Measurements from ENCODE around the gene SLC7A6.

DNA sequence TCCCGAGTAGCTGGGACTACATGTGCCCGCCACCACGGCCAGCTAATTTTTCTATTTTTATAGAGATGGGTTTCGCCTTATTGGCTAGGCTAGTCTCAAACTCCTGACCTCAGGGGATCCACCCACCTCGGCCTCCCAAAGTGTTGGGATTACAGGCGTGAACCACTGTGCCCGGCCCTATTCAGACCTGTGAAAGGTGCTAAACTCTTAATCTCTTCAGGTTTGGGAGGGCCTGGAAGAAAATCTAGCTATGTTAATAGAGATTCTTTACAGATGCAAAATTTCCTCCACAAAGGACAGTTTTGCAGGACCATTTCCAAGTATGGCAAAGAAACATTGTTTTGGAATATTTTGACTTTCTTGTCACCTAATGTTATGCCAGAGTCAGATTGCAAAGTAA is 22.2 kb upstream of the SLC7A6 start:
- TF ChIP-seq, protein P1, sequence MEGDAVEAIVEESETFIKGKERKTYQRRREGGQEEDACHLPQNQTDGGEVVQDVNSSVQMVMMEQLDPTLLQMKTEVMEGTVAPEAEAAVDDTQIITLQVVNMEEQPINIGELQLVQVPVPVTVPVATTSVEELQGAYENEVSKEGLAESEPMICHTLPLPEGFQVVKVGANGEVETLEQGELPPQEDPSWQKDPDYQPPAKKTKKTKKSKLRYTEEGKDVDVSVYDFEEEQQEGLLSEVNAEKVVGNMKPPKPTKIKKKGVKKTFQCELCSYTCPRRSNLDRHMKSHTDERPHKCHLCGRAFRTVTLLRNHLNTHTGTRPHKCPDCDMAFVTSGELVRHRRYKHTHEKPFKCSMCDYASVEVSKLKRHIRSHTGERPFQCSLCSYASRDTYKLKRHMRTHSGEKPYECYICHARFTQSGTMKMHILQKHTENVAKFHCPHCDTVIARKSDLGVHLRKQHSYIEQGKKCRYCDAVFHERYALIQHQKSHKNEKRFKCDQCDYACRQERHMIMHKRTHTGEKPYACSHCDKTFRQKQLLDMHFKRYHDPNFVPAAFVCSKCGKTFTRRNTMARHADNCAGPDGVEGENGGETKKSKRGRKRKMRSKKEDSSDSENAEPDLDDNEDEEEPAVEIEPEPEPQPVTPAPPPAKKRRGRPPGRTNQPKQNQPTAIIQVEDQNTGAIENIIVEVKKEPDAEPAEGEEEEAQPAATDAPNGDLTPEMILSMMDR (IDR thresholded peaks at IDR 0.05) = no peak
- TF ChIP-seq POLR2A (IDR thresholded peaks at IDR 0.05) = no peak
- no peak for TF ChIP-seq POLR2AphosphoS5 (IDR thresholded peaks at IDR 0.05)
